ENCODE measurements around the gene AKR7A3.

DNA sequence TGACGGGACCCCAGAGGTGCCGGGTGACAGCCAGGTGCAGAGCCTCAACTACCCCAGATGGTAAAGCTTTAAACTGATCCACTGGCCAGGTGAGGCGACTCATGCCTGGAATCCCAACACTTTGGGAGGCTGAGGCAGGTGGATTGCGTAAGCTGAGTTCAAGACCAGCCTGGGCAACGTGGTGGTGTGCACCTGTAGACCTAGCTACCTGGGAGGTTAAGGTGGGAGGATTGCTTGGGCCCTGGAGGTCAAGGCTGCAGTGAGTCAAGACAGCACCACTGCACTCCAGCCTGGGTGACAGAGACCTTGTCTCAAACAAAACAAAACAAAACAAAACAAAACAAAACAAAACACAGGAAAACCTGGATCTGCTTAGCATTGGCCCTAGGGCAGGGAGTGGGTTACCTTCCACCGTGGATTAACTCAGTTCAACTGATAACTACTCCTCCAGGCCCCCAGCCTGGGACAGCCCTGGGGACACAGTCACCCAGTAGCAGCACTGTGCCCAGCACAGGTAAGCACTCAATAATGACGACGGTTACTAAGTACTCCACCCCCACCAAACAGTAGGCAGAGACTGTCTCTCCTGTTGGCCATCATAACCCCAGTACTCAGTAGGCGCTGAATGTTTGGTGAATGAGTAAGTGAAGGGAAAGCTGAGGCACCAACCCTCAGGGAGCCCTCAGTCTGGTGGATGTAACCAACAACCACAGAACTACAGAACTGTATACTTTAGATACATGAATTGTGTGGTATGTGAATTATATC, 45.2 kb upstream of the AKR7A3 start:
- no peak for TF ChIP-seq CTCF (conservative IDR thresholded peaks at IDR 0.05; ENCODE audit: low read depth, low read length)
- TF ChIP-seq EZH2 (IDR thresholded peaks at IDR 0.05; ENCODE audit: borderline replicate concordance, low read depth, low read length, poor library complexity, severe bottlenecking) = no peak

All from A673 (cell line).